Gastroesophageal sphincter (tissue), 4 donors: ENCODE results near the gene MYZAP. TPM values are rescaled to one million over a fixed set of nuclear protein-coding genes. Genes with fewer than 3 reads are reported as not detected.

Experiments used
- ATAC-seq: fragments of 150-250 bp; one replicate; pipeline ENCODE4 v1.9.1; 2016; ENCODE audit warnings: mild to moderate bottlenecking, moderate library complexity
- H3K27ac ChIP-seq, 4 donors: fragments of 200-600 bp; sonication (generic) in 3 of 4; 1 replicate in 3 of 4; 2 replicates in 1 of 4; pipeline ENCODE4 v1.5.1; 2016 to 2019
- H3K27me3 ChIP-seq: fragments of 200-600 bp; sonication (generic); one replicate; pipeline ENCODE4 v1.5.1; 2019
- H3K36me3 ChIP-seq, 2 donors: fragments of 200-600 bp; sonication (generic); one replicate each; pipeline ENCODE4 v1.5.1; 2019; ENCODE audit warnings: control low read depth in 1 of 2
- H3K4me1 ChIP-seq, 3 donors: fragments of 200-600 bp; sonication (generic); 1 replicate in 2 of 3; 2 replicates in 1 of 3; pipeline ENCODE4 v1.5.1; 2016 to 2019; ENCODE audit warnings: control low read depth in 2 of 3
- H3K4me3 ChIP-seq, 2 donors: fragments of 200-600 bp; sonication (generic); one replicate each; pipeline ENCODE4 v1.5.1; 2019; ENCODE audit warnings: mild to moderate bottlenecking in 1 of 2, moderate library complexity in 1 of 2
- H3K9me3 ChIP-seq, 3 donors: fragments of 200-600 bp; sonication (generic); one replicate each; pipeline ENCODE4 v1.5.1; 2017 to 2019; ENCODE audit warnings: control low read depth in 2 of 3
- EP300 ChIP-seq: sonication (generic); formaldehyde crosslinking; IDR thresholded peaks from one replicate; pipeline ENCODE4 v1.6.1; 2017; ENCODE audit warnings: antibody characterized with exemption, mild to moderate bottlenecking
- POLR2A ChIP-seq, 2 donors: fragments of 450-650 bp; IDR thresholded peaks; one replicate each; pipeline ENCODE4 v1.6.1; 2017; ENCODE audit warnings: antibody characterized with exemption in 2 of 2, mild to moderate bottlenecking in 2 of 2, moderate library complexity in 1 of 2
- POLR2AphosphoS5 ChIP-seq: sonication (generic); formaldehyde crosslinking; IDR thresholded peaks from one replicate; pipeline ENCODE4 v1.6.1; 2017; ENCODE audit warnings: antibody characterized with exemption
- WGBS, 2 donors: methylation state at CpG; one replicate each; pipeline ENCODE4 v1.1.5; 2018; ENCODE audit warnings: low coverage in 1 of 2; 5-methylcytosine and 5-hydroxymethylcytosine counted together
- total RNA-seq, 4 donors: library from RNA; depleted of rRNA; stranded (reverse); fragments of >200 nt; gene quantifications; one replicate each; pipeline ENCODE4 v1.1.0, GENCODE V29; 2016
- TF ChIP-seq, protein P1 (sequence below), 4 experiments: fragments of 200-600 bp in 2 of 4; fragments of 450-650 bp in 2 of 4; sonication (generic) in 1 of 4; IDR thresholded peaks; one replicate each; pipeline ENCODE4 v1.5.1; 2017 to 2019; ENCODE audit warnings: antibody characterized with exemption in 4 of 4, mild to moderate bottlenecking in 2 of 4, moderate library complexity in 2 of 4

Gene MYZAP
- total RNA-seq, 4 donors from 2014 or later: 13.6 to 299 (median 190) TPM

DNA sequence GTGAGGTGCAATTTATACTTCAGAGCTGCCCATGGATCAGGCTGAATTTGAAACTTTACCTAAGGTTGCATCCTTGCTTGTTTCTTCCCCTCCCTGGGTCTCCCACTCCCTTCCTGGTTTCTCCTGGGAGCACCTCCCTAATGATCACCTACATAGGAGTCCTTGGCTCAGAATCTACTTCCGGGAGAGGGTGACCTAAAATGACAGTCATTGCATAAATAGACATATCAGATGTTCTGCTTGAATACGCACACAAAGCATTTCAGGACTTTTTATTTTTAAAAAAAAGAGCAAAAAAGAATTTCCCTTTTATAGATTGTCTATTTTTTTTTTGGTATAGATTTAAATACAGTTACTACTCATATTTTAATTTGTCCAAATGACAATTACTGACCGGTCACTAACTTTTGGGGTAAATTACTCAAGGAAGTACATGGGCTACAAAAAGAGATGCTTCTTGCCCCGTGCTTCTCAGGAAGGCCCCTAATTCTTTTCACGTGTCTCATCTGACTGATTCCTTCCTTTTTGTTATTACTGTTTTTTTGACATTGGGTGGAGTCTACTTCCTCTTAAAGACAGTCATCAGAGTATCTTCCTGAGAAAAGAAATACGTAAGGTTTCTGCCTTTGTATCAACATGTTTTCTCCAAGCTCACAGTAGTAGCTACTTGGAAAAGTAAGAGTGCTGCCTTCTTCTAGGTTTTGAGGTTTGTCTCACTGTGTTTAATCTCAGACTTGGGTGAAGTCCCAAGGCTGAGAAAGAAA, 4.9 kb upstream of the MYZAP start:
- H3K9me3 ChIP-seq: peaks cover 0 to 14% (median 0%) of the 10 kb centered on the region in 3 donors
- no peak overlapping the region for H3K27ac ChIP-seq
- no peaks in the 10 kb centered on the region for H3K36me3 ChIP-seq
- H3K4me3 ChIP-seq: no peak overlapping the region
- TF ChIP-seq POLR2AphosphoS5 (no peak), POLR2A (IDR thresholded peaks at IDR 0.05) (no peak), EP300 (no peak)
- TF ChIP-seq, protein P1, sequence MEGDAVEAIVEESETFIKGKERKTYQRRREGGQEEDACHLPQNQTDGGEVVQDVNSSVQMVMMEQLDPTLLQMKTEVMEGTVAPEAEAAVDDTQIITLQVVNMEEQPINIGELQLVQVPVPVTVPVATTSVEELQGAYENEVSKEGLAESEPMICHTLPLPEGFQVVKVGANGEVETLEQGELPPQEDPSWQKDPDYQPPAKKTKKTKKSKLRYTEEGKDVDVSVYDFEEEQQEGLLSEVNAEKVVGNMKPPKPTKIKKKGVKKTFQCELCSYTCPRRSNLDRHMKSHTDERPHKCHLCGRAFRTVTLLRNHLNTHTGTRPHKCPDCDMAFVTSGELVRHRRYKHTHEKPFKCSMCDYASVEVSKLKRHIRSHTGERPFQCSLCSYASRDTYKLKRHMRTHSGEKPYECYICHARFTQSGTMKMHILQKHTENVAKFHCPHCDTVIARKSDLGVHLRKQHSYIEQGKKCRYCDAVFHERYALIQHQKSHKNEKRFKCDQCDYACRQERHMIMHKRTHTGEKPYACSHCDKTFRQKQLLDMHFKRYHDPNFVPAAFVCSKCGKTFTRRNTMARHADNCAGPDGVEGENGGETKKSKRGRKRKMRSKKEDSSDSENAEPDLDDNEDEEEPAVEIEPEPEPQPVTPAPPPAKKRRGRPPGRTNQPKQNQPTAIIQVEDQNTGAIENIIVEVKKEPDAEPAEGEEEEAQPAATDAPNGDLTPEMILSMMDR (IDR thresholded peaks at IDR 0.05): no peak
- no peak for ATAC-seq
- H3K27me3 ChIP-seq: no peaks in the 10 kb centered on the region
- WGBS, 2 donors: 59 to 60% methylated on average over 6 of the region's 6 CpGs
- H3K4me1 ChIP-seq: peaks cover 0 to 22% (median 0%) of the 10 kb centered on the region in 3 donors

DNA sequence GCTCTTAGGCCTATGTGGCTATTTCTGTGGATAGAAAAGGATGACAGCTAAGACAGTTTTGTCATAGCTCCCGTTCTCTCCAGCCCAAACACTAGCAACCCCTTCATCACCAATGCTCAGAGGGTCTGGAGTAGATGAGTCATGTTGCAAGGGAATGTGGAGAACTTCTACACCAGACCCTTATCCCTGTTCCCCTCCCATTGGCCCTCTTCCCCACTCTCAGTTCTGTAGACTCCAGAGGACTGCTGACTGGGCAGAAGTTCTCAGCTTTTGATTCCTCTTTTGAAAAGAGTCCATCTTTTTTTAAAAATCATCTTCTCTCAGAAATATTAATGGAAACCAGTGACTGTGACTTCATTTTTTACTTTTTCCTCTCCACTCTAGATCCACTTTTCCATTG, 2.4 kb upstream of the MYZAP start:
- TF ChIP-seq POLR2A (IDR thresholded peaks at IDR 0.05) (no peak), POLR2AphosphoS5 (no peak), EP300 (no peak)
- TF ChIP-seq, protein P1 (IDR thresholded peaks at IDR 0.05): no peak
- H3K27ac ChIP-seq: no peak overlapping the region
- H3K36me3 ChIP-seq: no peaks in the 10 kb centered on the region
- WGBS, 2 donors: 64 to 82% methylated on average over 1 of the region's 1 CpG
- H3K4me1 ChIP-seq: peaks cover 0 to 41% (median 0%) of the 10 kb centered on the region in 3 donors
- no peaks in the 10 kb centered on the region for H3K9me3 ChIP-seq
- H3K4me3 ChIP-seq: no peak overlapping the region
- H3K27me3 ChIP-seq: no peaks in the 10 kb centered on the region
- no peak for ATAC-seq

DNA sequence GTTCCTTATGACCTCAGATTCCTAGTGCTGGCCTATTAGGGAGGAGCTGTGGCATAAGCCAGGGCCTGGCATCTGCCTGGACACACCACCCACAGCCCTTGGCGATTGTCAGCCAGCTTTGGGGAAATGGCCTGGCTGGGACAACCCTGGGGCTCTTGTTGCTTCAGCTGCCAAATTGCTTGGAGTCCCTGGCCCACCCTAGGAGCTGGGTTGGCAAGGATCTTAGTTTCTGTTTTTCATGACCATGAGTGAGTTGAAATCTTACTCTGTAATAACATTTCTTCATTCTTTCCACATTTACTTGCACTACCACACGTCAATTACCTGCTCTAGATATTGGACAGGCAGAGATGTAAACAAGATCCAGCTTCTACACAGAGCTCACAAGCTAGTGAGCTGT, 1.9 kb upstream of the MYZAP start:
- WGBS, 2 donors: 46 to 65% methylated on average over 2 of the region's 2 CpGs
- Histone ChIP-seq H3K9me3 (no peaks in the 10 kb centered on the region), H3K4me1 (peaks cover 0 to 45% (median 2%) of the 10 kb centered on the region in 3 donors), H3K27me3 (no peaks in the 10 kb centered on the region), H3K4me3 (no peak overlapping the region), H3K27ac (no peak overlapping the region), H3K36me3 (no peaks in the 10 kb centered on the region)
- TF ChIP-seq POLR2A (IDR thresholded peaks at IDR 0.05): no peak
- TF ChIP-seq POLR2AphosphoS5: no peak
- TF ChIP-seq, protein P1 (IDR thresholded peaks at IDR 0.05): no peak
- TF ChIP-seq EP300: no peak
- ATAC-seq: no peak

DNA sequence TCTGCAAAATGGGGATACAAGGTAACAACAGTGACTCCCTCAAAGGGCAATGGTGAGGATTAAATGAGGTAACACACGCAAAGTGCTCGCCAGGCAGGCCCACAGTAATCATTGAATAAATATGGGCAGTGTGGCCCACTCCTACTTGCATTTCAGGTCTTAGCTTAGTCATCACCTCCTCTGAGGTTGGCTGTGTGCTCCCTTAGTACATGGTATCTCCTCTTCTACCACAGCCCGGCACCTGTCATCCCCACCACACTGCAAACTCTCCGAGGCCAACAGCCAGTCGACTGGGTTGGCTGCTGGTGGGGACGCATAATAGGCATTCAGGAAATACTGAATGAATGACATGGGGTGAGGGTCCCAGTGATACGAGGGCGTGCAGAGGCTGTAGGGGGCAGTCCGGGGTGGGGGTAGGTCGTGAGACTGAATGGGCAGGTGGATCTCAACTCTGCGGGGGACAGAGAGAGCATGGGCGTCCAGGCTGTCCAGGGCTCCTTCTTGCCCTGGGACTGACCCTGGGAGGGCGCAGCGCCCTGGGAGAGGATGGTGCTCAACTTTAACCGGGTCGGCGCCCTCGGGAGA, 375 bp upstream of the MYZAP start:
- WGBS, 2 donors: 56% methylated on average over 5 of the region's 18 CpGs; no CpG with 5 or more reads in 1 of the 2 donors
- no peak for ATAC-seq
- H3K4me1 ChIP-seq: peaks cover 2 to 61% (median 10%) of the 10 kb centered on the region in 3 donors

More for the DNA sequence above, 375 bp upstream of the MYZAP start:
- Histone ChIP-seq H3K27ac (peak overlapping the region in 3 of 4 donors; percentile 89 to 94 (median 93)), H3K27me3 (no peaks in the 10 kb centered on the region), H3K9me3 (no peaks in the 10 kb centered on the region), H3K4me3 (peak overlapping the region; percentile 56 to 75), H3K36me3 (no peaks in the 10 kb centered on the region)
- TF ChIP-seq, protein P1 (IDR thresholded peaks at IDR 0.05): no peak
- TF ChIP-seq POLR2A (IDR thresholded peaks at IDR 0.05) (no peak), EP300 (no peak), POLR2AphosphoS5 (no peak)
